Measurements from ENCODE around the gene SUPT4H1.

The SUPT4H1 gene

GRCh38 chr17:58380207-58381123 lies 28.5 kb upstream of the SUPT4H1 start:
- DNase-seq: no peak

- no peak for DNase-seq
Measured at GRCh38 chr17:58379511-58379824, 27.5 kb upstream of the SUPT4H1 start.

- DNase-seq: no peak
Measured at GRCh38 chr17:58378733-58379510, 26.9 kb upstream of the SUPT4H1 start.

GRCh38 chr17:58377661-58378060 lies 25.7 kb upstream of the SUPT4H1 start:
- no peak for DNase-seq

- no peak for DNase-seq
Measured at GRCh38 chr17:58377093-58377601, 25.1 kb upstream of the SUPT4H1 start.

GRCh38 chr17:58376472-58377000 lies 24.5 kb upstream of the SUPT4H1 start:
- no peak for DNase-seq

GRCh38 chr17:58375811-58376210 lies 23.8 kb upstream of the SUPT4H1 start:
- no peak for DNase-seq

- DNase-seq: no peak
Measured at GRCh38 chr17:58375256-58375655, 23.3 kb upstream of the SUPT4H1 start.

- DNase-seq: no peak
Measured at GRCh38 chr17:58373923-58374322, 21.9 kb upstream of the SUPT4H1 start.

GRCh38 chr17:58373003-58373402 lies 21.0 kb upstream of the SUPT4H1 start:
- DNase-seq: no peak

- DNase-seq: no peak
Measured at GRCh38 chr17:58371300-58371950, 19.4 kb upstream of the SUPT4H1 start.

- DNase-seq: no peak
Measured at GRCh38 chr17:58370716-58371115, 18.7 kb upstream of the SUPT4H1 start.

- DNase-seq: no peak
Measured at GRCh38 chr17:58370309-58370708, 18.3 kb upstream of the SUPT4H1 start.

GRCh38 chr17:58369214-58370031 lies 17.4 kb upstream of the SUPT4H1 start:
- no peak for DNase-seq

- no peak for DNase-seq
Measured at GRCh38 chr17:58368860-58369213, 16.8 kb upstream of the SUPT4H1 start.

GRCh38 chr17:58367461-58367860 lies 15.5 kb upstream of the SUPT4H1 start:
- DNase-seq: no peak

- no peak for DNase-seq
Measured at GRCh38 chr17:58365980-58366595, 14.1 kb upstream of the SUPT4H1 start.

GRCh38 chr17:58365185-58365979 lies 13.4 kb upstream of the SUPT4H1 start:
- no peak for DNase-seq

- no peak for DNase-seq
Measured at GRCh38 chr17:58364270-58364942, 12.4 kb upstream of the SUPT4H1 start.

- DNase-seq: no peak
Measured at GRCh38 chr17:58363457-58364185, 11.6 kb upstream of the SUPT4H1 start.

Measured in activated CD4-positive, alpha-beta T cell treated with anti-CD3 and anti-CD28 coated beads, Interleukin-2, amount 50 U/mL, for 4 hours (primary cell).